ENCODE measurements around the gene EPHB1.

Gene EPHB1

GRCh38 chr3:134809427-134810051 is 14.5 kb downstream of the EPHB1 start:
- DNase-seq: no peak

- DNase-seq: no peak
These were observed 15.0 kb downstream of the EPHB1 start for GRCh38 chr3:134810052-134810435.

DNA sequence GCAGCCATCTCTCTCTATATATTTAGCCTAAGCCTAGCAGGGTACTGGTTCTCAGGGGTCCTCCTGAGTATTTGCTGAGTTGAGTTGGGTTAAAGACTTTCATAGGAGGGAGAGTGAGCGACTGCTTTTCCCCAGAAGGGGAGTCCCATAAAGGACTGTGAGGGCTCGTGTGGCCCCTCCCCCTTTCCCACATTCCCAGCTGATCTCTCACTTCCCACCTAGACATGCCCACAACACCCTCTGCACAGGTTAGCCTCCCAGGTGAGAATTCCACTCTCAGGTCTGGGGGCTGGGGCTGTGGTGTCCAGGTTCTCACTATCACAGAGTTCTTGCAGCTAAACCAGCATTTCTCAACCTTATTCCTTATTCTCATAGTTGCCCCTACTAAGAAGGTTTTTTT is 15.8 kb downstream of the EPHB1 start:
- no peak for DNase-seq

GRCh38 chr3:134813618-134814017 is 18.6 kb downstream of the EPHB1 start:
- no peak for DNase-seq

DNA sequence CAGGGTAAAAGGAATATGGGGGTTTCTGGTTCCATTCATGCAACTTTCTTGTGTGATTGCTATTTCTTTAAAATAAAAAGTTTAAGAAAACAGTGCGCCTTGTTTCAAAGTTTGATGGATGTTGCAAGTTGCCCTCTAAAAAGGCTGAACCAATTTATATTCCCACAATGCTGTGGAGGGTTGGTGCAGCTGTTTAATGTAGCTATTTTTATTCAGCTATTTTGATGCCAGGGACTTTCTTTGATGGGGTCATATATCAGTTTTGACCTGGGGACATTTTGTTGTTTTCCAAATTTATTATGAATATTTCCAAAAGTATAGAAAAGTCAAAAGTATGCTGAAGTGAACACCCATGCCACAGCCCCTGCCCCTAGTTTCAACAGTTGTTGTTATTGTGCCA is 20.5 kb downstream of the EPHB1 start:
- no peak for DNase-seq

- DNase-seq: no peak
These were observed 21.6 kb downstream of the EPHB1 start for GRCh38 chr3:134816623-134817022.

DNA sequence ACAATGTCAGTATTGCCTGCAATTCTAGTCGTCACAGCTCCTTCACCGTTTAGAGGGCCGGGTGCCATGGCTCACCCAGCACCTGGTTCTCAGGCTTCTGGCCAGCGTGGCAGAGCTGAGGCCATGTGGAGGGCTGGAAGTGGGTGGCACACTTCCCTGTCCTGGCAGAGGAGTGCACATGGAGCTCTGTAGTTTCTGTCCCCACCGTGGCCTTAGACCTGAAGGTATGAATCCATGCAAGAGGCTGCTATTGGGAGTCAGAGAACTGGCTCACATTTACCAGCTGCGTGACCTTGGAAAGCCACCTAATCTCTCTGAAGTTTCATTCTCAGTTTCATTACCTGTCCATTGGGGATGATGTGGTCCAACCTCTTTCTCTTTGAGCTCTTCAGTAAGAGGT is 22.2 kb downstream of the EPHB1 start:
- no peak for DNase-seq

DNA sequence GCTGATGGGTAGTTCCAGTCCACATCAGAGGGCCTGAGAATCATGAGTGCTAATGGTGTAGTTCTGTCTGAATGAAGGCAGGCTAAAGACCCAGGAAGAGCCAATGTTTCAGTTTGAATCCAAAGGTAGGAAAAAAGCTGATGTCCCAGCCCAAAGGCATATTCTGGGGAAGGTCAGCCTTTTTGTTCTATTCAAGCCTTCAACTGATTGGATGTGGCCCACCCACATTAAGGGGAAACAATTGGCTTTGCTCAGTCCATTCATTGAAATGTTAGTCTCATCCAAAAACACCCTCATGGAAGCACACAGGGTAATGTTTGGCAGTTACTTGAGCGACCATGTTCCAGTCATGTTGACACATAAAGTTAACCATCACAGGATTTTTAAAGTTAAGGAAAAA is 25.9 kb downstream of the EPHB1 start:
- DNase-seq: no peak

- no peak for DNase-seq
These were observed 27.0 kb downstream of the EPHB1 start for GRCh38 chr3:134822090-134822489.

DNA sequence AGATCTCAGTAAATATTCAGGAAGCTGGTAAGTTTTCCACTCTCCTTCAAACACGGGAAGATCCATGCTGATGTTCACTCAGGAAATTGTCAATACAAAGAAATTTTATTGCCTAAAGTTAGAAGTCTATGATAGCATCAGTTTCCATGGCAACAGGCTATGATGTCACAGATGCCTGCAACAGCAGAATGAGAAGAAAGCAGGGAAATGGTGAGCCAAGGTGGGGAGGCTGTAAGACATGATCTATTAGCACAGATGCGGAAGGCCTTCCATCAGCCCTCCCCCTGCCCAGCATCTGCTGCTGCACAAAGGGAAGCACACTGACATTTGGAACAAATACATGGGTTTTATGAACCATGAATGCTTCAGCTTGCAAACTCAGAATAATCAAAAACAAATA is 28.6 kb downstream of the EPHB1 start:
- no peak for DNase-seq

- DNase-seq: no peak
These were observed 29.7 kb downstream of the EPHB1 start for GRCh38 chr3:134824791-134825190.

DNA sequence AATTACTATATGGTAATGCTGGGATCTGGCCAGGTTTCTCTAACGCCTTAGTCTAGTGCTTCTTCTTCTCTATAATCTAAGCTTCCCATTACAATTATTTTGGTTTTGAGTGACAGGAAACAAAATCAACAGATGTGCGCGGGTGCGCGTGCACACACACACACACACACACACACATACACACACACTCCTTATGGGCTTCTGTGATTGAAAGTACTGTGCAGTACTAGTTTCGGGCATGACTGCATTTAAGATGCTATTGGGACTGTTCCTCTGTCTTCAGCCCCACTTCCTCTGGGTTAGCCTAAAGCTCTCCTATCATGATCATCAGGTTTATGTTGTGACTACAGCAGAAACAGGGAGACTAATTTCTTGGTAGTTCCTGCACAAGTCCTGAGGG is 32.2 kb downstream of the EPHB1 start:
- DNase-seq: no peak

DNA sequence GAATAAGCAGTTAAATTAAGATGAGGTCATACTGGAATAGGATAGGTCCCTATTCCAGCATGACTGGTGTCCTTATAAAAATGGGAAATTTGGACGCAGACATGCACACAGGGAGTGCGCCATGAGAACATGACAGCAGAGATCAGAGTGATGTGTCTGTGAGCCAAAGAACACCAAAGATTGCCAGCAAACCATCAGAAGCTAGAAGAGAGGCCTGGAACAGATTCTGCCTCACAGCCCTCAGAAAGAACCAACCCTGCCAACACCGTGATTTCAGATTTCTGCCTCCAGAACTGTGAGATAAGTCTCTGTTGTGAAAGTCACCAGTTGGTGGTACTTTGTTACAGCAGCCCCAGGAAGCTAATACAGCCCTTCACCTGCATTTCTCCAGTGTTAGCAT is 34.7 kb downstream of the EPHB1 start:
- DNase-seq: no peak

DNA sequence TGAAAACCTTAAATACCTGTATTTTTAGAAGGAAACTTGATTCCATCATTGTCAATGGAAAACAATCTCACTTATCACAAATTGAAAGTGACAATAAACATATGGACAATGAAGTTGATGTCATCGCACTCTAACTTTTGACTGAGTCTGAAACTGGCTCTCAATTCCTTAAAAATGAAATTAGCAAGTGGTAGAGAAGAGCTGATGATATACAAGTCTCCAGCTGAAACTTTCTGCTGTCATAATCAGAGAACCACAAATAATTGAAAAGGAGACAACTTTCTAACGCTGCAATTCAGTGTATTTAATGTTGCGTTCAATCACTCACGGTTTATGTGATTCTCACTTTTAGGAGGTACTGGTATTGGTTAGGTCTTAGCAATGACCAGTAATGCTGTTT is 37.5 kb downstream of the EPHB1 start:
- no peak for DNase-seq

GRCh38 chr3:134833453-134834163 is 38.5 kb downstream of the EPHB1 start:
- DNase-seq: no peak

- DNase-seq: no peak
These were observed 41.9 kb downstream of the EPHB1 start for GRCh38 chr3:134836921-134837320.

GRCh38 chr3:134838599-134838998 is 43.5 kb downstream of the EPHB1 start:
- DNase-seq: peak in 3 of 4 experiments; percentile 11 to 33 (median 25)

- no peak for DNase-seq
These were observed 44.4 kb downstream of the EPHB1 start for GRCh38 chr3:134839422-134839821.

- DNase-seq: peak in 3 of 4 experiments; percentile 37 to 48 (median 40)
These were observed 44.9 kb downstream of the EPHB1 start for GRCh38 chr3:134839990-134840389.

DNA sequence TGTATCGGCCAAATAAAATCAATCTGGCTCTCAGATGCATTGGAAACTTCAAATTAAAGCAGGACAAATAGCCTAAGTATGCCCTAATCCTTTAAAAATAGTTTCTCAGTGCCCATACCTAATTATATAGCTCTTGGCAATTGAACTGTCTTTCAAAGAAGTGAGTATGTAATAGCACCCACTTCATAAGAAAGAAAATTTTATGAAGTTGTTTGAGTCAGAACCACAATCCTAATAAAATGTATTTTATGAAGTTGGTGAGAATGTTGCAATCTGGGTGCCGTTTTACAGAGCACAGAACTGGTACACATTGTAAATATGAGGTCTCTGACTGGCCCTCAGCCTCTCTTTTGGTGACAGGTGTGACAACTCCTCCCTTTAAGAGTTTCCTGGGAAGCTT is 45.4 kb downstream of the EPHB1 start:
- DNase-seq: no peak

DNA sequence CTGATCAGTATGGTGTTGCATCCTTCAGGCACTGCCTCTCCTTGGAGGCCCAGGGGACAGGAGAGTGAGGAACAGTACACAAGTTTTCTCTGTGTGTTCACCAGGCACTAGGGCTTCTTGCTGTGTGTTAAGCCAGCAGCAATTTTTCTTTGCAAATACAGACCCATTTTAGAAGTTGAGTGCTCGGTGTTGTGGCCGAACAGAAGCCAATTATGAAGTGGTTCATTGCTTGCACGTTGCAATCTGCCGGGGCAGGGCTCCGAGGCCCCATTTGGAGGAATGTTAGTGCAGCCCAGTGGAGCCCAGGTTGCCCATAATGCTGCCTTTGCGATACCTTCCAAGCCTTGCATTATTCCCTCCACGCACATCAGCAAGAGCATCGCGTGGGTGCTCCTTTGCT is 51.0 kb downstream of the EPHB1 start:
- no peak for DNase-seq

DNA sequence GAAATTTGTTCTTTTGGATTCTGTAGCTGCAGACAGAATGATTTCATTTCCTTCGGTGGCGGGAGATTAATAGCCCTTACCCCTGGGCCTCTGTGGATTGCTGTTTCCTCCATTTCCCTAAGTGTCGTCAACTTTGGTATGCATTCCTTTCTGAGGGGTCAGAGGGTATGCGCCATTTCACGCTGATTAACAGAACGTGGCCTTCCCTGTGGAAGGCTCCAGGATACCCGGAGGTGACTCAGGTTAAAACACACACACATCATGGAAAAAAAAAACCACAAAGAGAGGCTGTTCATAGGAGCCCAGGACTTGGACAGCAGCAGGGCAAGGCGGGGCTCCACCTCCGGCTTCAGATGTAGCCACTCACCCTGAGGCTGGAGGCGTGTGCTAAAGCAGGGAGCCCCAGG is 51.9 kb downstream of the EPHB1 start:
- no peak for DNase-seq

GRCh38 chr3:134847349-134847748 is 52.3 kb downstream of the EPHB1 start:
- DNase-seq: no peak

- no peak for DNase-seq
These were observed 54.5 kb downstream of the EPHB1 start for GRCh38 chr3:134849561-134849960.

- no peak for DNase-seq
These were observed 55.7 kb downstream of the EPHB1 start for GRCh38 chr3:134850761-134851160.

Data from suppressor macrophage (primary cell).